Femur (tissue), 1 donor: Measurements from ENCODE around the gene WDR72.
"Not testable (repeated sequence)": the region's sequence is repeated elsewhere in the genome, so short reads cannot be mapped to it uniquely, and the experiment has no call there.

Experiments
- DNase-seq: peaks from one replicate; pipeline ENCODE4 v3.0.0-alpha.2; 2017

The WDR72 gene

GRCh38 chr15:53588773-53589172, 170.7 kb downstream of the WDR72 start:
- no peak for DNase-seq

DNA sequence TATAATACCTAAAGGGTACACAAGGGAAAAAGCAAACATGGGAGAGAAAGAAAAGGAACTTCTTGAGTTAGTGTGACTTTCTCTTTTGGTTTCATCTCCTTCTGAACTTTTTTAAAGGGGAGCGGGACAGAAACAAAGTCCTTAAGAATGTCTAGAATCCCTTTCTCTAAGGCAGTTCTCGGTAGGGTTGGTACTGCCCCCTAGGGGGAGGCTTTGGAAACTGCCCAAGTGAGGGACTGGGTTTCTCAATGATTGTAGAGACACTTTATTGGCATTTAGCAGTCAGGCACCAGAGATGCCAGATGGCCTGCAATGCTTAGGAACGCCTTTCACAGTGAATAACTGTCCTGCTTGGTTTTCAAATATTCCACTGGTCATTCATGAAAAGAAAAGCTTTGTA, 172.7 kb downstream of the WDR72 start:
- DNase-seq = no peak

DNA sequence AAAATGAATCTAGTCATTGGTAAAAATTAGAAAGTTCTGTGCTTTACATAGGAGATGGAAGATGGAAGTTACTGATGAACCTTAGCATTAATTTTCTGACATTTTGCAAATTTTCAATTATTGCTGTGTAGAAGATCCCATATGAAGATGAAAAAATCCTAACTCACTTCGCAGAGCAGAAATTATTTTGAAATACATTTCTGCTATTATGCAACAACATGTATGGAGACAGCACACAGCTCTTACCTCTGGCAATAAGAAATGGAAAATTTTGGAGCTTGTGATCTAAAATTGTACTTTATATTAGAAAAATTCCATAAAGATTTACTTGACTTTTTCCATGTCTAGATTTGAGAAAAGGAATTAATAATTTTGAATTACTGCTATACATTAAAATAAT, 177.9 kb downstream of the WDR72 start:
- no peak for DNase-seq

GRCh38 chr15:53580366-53580765, 179.1 kb downstream of the WDR72 start:
- peak; percentile 24 for DNase-seq

DNA sequence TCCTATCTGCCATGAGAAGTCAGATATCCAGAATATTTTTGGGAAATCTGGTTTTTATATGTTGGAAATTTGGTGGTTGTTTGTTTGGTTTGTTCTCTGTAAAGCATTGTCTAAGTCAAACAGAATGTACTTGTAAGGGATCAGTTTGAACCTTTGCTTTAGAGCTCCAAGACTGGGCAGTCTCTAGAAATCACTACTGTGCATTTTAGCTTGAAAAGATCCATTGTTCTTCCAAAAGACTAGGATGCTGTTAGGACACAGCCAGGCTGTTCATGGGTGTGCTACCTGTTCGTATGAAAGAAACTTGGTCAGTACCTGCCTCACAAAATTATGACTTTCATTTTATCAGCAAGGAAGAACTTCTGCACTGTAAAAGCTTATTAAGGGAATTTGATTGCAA, 182.6 kb downstream of the WDR72 start:
- DNase-seq = no peak

DNA sequence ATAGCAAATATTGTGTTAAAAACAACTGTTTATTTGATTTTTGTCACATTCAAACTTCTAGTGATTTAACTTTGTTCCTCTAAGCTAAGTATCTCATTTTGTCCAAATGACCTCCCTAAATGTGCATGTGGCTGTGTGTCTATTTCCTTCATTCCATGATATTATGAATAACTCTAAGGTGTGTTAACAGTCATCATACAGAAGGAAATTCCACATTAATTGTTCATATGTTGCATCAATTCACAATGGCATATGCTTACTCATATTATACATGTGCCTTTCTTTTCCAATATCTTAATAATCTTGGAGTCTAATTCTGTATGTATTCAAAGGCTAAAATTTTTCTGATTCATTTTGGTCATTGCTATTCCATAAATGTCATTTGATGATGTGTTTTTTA, 186.4 kb downstream of the WDR72 start:
- DNase-seq = no peak

DNA sequence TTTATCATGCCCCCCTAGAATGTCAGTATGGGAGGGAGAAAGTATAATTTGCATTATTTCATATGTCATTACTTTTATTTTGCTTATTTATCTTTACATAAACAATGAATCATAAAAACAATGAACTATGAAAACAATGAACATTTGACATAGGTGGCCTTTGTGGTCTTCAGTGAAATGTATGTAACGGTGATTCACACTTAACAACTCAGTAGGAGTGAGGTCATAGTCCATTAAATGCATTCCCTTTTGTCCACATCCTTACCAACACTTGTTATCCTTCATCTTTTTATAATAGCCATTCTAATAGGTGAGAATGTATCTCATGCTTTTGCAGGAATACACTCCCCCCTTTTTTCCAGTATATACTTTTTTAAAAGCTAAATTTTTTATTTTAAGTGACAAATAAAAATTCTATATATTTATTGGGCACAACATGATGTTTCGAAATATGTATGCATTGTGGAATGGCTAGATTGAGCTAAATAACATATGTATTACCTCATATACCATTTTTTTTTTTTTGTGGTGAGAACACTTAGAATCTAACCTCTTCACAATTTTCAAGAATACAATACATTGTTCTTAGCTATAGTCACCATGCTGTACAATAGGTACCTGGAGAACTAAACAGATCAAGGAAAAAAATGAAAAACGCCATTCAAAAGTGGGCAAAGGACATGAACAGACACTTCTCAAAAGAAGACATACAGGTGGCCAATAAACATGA, 189.5 kb downstream of the WDR72 start:
- no peak for DNase-seq

- no peak for DNase-seq
These were observed 192.6 kb downstream of the WDR72 start for GRCh38 chr15:53566912-53567311.

- DNase-seq = no peak
These were observed 193.7 kb downstream of the WDR72 start for GRCh38 chr15:53565721-53566120.

DNA sequence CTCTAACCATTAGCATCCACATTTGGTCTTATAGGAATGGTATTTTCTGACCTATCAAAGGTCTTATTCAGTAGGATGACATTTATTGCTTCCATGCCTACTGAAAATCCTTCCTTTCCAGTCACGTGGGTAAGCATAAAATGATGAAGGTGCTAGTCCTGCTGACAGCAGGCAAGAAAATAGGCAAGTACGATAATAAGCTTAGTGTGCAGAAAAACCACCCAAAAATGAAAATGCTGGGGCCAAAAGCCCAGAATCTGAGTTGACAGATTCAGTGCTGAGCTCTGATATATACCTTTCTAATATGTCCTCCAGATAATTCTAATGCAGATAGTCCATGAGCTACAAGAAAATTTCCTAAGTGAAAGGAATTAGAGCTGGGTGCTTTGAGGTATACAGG, 194.8 kb downstream of the WDR72 start:
- no peak for DNase-seq

DNA sequence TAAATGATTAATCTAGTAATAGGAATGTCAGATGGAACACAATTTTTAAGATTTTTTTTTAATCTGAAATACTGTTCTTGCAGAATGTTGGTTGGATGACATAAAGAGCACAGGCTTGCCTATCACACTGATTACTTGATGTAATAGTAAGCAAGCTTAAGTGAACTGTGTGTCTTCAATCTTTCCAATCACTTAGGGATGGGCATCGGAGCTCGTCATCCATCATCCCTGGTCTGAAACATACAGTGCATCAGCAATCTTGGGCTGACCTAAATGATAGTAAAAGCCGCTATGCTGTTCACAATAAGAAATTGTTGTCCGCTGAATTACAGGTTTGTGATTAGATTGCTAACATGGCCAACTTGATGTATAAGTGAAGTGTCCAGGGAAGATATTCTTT, 195.8 kb downstream of the WDR72 start:
- DNase-seq = no peak

DNA sequence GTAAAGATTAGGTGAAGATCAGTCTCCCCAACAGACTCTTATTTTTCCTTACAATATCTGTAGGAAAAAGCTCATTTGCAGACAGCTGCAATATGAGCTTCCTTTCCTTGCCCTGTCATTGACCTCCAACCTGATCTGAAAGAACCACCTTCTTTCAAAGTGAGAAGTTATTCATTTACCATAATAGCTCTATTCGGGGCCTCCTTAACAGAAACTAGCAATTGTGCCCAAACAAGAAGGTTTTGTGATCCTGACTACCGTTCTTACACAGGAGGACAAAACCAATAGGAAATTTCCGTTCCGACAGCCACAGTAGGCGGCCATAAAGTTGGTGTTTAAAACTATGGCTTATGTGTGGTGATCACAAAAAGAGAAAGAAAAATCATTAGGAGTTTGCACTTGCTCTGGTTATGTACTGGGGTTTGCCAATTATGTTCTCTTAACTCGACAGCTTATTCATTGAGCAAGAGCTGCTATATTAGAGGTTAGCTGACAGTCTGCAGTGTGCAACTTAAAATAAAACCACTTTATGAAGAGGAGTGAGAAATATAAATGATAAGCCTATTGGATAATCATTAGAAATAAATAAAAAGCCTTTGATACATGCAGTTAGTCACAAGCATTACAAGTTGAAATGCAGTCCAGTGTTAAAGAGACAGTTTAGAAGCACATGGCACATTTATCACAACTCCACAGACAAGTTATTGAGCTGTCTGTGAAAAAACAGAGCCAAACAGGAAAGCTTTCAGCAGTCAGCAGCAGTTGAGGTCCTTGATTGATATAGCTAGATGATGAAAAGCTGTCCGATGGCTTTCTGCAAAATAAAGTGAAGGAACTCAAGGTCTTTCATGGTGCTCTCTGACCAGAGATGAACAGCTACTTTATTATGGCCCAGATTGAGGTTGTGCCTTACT, 199.8 kb downstream of the WDR72 start:
- no peak for DNase-seq

- DNase-seq = no peak
These were observed 201.1 kb downstream of the WDR72 start for GRCh38 chr15:53558384-53558783.

- no peak for DNase-seq
These were observed 204.2 kb downstream of the WDR72 start for GRCh38 chr15:53555226-53555625.

GRCh38 chr15:53549697-53550305, 209.7 kb downstream of the WDR72 start:
- DNase-seq = no peak

GRCh38 chr15:53548236-53548635, 211.2 kb downstream of the WDR72 start:
- DNase-seq = no peak

GRCh38 chr15:53540626-53541300, 218.7 kb downstream of the WDR72 start:
- not testable (repeated sequence) for DNase-seq

DNA sequence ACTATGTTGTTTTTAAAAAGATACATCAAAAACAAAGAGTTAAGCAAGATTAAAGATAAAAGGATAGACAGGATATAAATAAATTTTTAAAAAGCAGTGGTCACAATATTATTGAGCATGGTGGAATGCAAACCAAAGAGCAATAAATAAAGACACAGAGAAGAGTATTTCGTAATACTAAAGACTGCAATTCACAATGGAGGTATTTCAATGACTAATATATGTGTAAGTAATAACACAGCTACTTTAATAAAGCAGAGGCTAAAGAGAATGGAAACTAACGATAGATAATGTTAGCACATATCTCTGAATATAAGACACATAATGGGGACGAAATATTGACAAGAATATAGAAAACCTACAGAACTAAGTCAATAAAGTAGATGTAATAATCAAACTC, 219.6 kb downstream of the WDR72 start:
- no peak for DNase-seq

GRCh38 chr15:53536479-53537120, 222.9 kb downstream of the WDR72 start:
- no peak for DNase-seq

GRCh38 chr15:53535886-53536285, 223.6 kb downstream of the WDR72 start:
- peak; percentile 17 for DNase-seq

DNA sequence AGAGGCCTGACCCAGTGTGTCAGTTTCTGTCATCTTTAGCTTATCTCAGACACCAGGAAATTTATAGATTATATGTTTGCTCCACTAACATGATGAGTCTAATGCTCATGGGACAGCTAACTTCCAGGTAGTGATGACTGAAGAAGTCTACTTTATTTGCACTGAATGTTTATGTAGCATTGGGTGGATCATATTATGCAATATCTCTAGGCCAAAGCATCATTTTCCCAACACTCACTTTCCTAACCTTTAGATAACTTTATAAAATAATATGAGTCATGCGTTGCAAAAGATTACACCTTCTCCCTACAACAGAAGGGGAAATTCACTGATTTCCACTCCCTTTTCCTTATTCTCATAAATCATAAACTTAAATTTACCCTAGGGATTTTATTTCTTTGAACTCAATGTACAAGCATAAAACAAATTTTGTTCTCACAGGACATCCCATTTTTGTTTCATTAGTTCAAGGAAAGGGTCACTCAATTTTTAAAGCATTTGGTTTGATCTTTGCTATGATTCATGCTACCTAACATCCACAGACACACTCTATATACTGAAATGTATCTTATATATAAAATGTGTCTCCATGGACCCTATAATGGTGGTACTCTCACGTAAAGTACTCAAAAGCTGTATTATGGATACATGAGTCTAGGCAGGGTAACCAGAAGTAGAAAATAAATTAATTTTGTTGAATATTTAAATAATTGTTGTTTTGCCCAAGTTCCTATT, 225.2 kb downstream of the WDR72 start:
- no peak for DNase-seq

DNA sequence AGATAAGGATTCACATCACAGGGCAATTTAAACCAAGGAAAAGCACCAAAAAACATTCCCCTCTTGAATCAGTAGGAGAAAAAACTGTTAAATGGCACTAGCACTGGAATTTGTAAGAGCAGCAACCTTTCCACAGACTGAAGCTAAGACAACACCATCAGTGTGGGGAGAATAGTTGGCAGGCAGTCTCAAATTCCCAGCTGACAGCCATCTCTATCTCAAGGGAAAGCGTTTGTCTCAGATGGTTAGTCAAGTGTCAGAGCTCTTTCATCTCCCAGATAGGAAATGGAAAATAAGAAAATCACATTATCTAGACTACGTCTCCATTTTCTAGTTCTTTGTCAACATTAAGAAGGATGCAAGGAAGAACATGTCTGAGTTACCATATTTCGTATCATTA, 228.7 kb downstream of the WDR72 start:
- DNase-seq = no peak
